ENCODE measurements around the gene NSG2.
"Not testable (repeated sequence)": the region's sequence is repeated elsewhere in the genome, so short reads cannot be mapped to it uniquely, and the experiment has no call there.

The NSG2 gene

GRCh38 chr5:174063082-174063756 is 17.7 kb downstream of the NSG2 start:
- DNase-seq = no peak

GRCh38 chr5:174064171-174064570 is 18.7 kb downstream of the NSG2 start:
- no peak for DNase-seq

GRCh38 chr5:174065528-174066197 is 20.2 kb downstream of the NSG2 start:
- DNase-seq = no peak

- DNase-seq = no peak
These were observed 22.0 kb downstream of the NSG2 start for GRCh38 chr5:174067499-174067898.

- no peak for DNase-seq
These were observed 26.0 kb downstream of the NSG2 start for GRCh38 chr5:174071484-174071883.

- no peak for DNase-seq
These were observed 27.7 kb downstream of the NSG2 start for GRCh38 chr5:174073122-174073660.

- no peak for DNase-seq
These were observed 28.9 kb downstream of the NSG2 start for GRCh38 chr5:174074369-174074768.

GRCh38 chr5:174078416-174078815 is 32.9 kb downstream of the NSG2 start:
- no peak for DNase-seq

GRCh38 chr5:174082286-174082685 is 36.8 kb downstream of the NSG2 start:
- no peak for DNase-seq

- DNase-seq = no peak
These were observed 37.7 kb downstream of the NSG2 start for GRCh38 chr5:174083056-174083827.

- no peak for DNase-seq
These were observed 39.2 kb downstream of the NSG2 start for GRCh38 chr5:174084691-174085154.

GRCh38 chr5:174086751-174087150 is 41.2 kb downstream of the NSG2 start:
- no peak for DNase-seq

GRCh38 chr5:174087783-174088182 is 42.3 kb downstream of the NSG2 start:
- no peak for DNase-seq

GRCh38 chr5:174090129-174090528 is 44.6 kb downstream of the NSG2 start:
- no peak for DNase-seq

GRCh38 chr5:174093123-174093522 is 47.6 kb downstream of the NSG2 start:
- no peak for DNase-seq

GRCh38 chr5:174094857-174095606 is 49.5 kb downstream of the NSG2 start:
- DNase-seq = no peak

GRCh38 chr5:174096619-174097018 is 51.1 kb downstream of the NSG2 start:
- DNase-seq = no peak

- DNase-seq = no peak
These were observed 52.1 kb downstream of the NSG2 start for GRCh38 chr5:174097486-174098185.

- DNase-seq = no peak
These were observed 53.2 kb downstream of the NSG2 start for GRCh38 chr5:174098694-174099093.

- no peak for DNase-seq
These were observed 55.0 kb downstream of the NSG2 start for GRCh38 chr5:174100490-174100889.

GRCh38 chr5:174101195-174101730 is 55.8 kb downstream of the NSG2 start:
- no peak for DNase-seq

GRCh38 chr5:174102574-174102973 is 57.1 kb downstream of the NSG2 start:
- DNase-seq = not testable (repeated sequence)

Data from hematopoietic multipotent progenitor cell treated with erythropoietin and hydrocortisone succinate and interleukin-3 and kit ligand, for 6 days (in vitro differentiated cells).